ENCODE measurements around the gene KRTAP17-1.

Gene KRTAP17-1

GRCh38 chr17:41343029-41343428 is 27.5 kb upstream of the KRTAP17-1 start:
- H3K4me1 ChIP-seq (ENCODE audit: control insufficient read depth, insufficient read depth, low read length, poor library complexity, severe bottlenecking): no peaks in the 10 kb centered on the region
- H3K36me3 ChIP-seq (ENCODE audit: control insufficient read depth, insufficient read depth, low read length): no peaks in the 10 kb centered on the region
- peaks cover 18% of the 10 kb centered on the region for H3K9me3 ChIP-seq (ENCODE audit: control insufficient read depth, low read length)
- H3K27ac ChIP-seq (ENCODE audit: low read depth, low read length, severe bottlenecking): no peak overlapping the region
- no peak overlapping the region for H3K4me3 ChIP-seq (ENCODE audit: extremely low read depth, insufficient read depth, low read length, poor library complexity, severe bottlenecking)
- whole genome bisulfite sequencing, 2 experiments (ENCODE audit: insufficient coverage in 2 of 2): 82 to 97% methylated on average over 3 of the region's 3 CpGs

DNA sequence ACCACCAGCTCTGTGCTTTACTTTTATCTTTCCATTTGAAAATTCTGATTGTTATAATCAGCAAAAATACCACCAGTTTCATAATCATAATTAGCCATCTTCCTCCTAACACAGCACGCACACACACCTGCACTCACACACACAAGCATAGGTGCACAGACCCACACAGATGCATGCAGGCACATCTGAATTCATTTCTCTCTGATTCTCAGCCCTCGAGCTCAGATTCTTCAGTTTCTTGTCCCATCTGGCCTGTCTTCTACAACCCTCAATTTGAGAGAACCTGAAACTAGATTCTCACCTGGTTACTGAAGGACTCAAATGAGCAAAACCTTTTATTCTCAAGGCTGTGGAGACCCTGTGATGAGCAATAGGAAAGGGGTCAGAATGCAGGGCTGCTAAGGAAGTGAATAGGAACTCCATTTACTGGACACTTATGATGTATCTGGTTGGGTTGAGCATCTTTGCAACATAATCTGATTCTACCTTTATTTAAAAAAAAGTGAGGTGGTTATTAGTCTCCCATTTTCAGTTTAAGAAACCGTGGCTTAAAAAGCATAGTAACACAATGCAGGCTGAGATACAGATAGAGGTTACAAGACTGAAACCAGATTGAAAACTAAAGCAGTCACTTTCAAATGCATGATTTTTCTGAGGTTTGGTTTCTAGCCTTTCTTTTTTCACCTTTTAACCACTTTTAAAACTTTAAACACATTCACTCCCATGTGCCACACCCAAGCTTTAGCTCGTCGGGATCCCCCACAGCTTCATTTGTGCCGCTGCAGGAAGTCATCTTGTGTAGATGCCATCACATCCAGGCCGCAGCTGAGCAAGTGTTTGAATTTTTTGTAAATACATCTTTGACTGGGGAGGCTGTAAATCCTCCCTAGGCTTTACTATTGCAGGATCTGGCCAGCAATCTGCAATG is 25.7 kb upstream of the KRTAP17-1 start:
- Histone ChIP-seq H3K36me3 (ENCODE audit: control insufficient read depth, insufficient read depth, low read length) (no peaks in the 10 kb centered on the region), H3K4me1 (ENCODE audit: control insufficient read depth, insufficient read depth, low read length, poor library complexity, severe bottlenecking) (no peaks in the 10 kb centered on the region), H3K27ac (ENCODE audit: low read depth, low read length, severe bottlenecking) (no peak overlapping the region), H3K4me3 (ENCODE audit: extremely low read depth, insufficient read depth, low read length, poor library complexity, severe bottlenecking) (no peak overlapping the region), H3K9me3 (ENCODE audit: control insufficient read depth, low read length) (peaks cover 18% of the 10 kb centered on the region)
- WGBS, 2 experiments (ENCODE audit: insufficient coverage in 2 of 2): 87 to 94% methylated on average over 2 to 6 of the region's 7 CpGs

DNA sequence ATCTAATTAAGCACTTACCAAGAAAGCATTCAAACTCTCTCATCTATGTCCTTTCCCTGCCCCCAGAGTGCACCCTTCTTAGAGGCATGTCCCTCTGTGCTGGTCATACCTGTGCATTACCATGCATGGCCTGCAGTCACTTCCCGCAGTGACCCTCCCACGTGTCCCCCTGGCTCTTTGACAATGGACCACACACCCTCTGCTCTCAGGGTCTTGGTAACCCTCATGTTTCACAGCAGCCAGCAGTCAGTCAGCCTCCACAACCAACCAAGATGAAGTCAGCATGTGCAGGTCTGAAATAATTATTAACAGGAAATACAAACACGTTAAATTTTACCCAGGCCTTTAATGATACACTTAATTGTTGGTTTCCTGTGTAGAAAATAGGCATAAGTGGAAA is 25.0 kb upstream of the KRTAP17-1 start:
- no peaks in the 10 kb centered on the region for H3K4me1 ChIP-seq (ENCODE audit: control insufficient read depth, insufficient read depth, low read length, poor library complexity, severe bottlenecking)
- peaks cover 18% of the 10 kb centered on the region for H3K9me3 ChIP-seq (ENCODE audit: control insufficient read depth, low read length)
- H3K36me3 ChIP-seq (ENCODE audit: control insufficient read depth, insufficient read depth, low read length): no peaks in the 10 kb centered on the region
- no peak overlapping the region for H3K27ac ChIP-seq (ENCODE audit: low read depth, low read length, severe bottlenecking)
- WGBS, 2 experiments (ENCODE audit: insufficient coverage in 2 of 2): 69 to 81% methylated on average over 2 of the region's 3 CpGs
- H3K4me3 ChIP-seq (ENCODE audit: extremely low read depth, insufficient read depth, low read length, poor library complexity, severe bottlenecking): no peak overlapping the region

- H3K27ac ChIP-seq (ENCODE audit: low read depth, low read length, severe bottlenecking): no peak overlapping the region
- 77 to 90% methylated on average over 2 of the region's 2 CpGs for WGBS, 2 experiments (ENCODE audit: insufficient coverage in 2 of 2)
- H3K9me3 ChIP-seq (ENCODE audit: control insufficient read depth, low read length): peaks cover 18% of the 10 kb centered on the region
- no peaks in the 10 kb centered on the region for H3K36me3 ChIP-seq (ENCODE audit: control insufficient read depth, insufficient read depth, low read length)
- no peaks in the 10 kb centered on the region for H3K4me1 ChIP-seq (ENCODE audit: control insufficient read depth, insufficient read depth, low read length, poor library complexity, severe bottlenecking)
- no peak overlapping the region for H3K4me3 ChIP-seq (ENCODE audit: extremely low read depth, insufficient read depth, low read length, poor library complexity, severe bottlenecking)
These were observed 24.2 kb upstream of the KRTAP17-1 start for GRCh38 chr17:41339571-41340172.

GRCh38 chr17:41338961-41339485 is 23.5 kb upstream of the KRTAP17-1 start:
- H3K4me3 ChIP-seq (ENCODE audit: extremely low read depth, insufficient read depth, low read length, poor library complexity, severe bottlenecking): no peak overlapping the region
- H3K9me3 ChIP-seq (ENCODE audit: control insufficient read depth, low read length): peaks cover 18% of the 10 kb centered on the region
- no peak overlapping the region for H3K27ac ChIP-seq (ENCODE audit: low read depth, low read length, severe bottlenecking)
- no peaks in the 10 kb centered on the region for H3K36me3 ChIP-seq (ENCODE audit: control insufficient read depth, insufficient read depth, low read length)
- H3K4me1 ChIP-seq (ENCODE audit: control insufficient read depth, insufficient read depth, low read length, poor library complexity, severe bottlenecking): no peaks in the 10 kb centered on the region
- 88 to 89% methylated on average over 3 to 4 of the region's 5 CpGs for WGBS, 2 experiments (ENCODE audit: insufficient coverage in 2 of 2)

DNA sequence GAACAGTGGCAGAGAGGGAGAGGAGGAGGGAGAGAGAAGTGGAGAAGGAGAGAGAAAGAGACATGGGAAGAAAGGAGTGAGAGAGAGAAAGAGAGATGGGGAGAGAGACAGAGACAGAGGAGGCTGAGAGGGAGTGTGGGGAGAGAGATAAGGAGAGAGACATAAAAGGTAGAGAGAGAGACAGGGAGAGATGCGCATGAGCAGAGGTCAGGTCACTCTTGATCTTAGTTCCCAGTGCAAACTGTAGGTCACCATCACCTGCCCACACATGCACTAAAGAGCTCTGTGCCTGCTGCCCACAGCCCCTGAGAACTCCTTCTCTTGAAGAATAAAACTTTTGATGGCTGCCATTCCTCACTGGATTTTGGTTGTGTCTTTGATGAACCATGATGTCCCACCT is 20.2 kb upstream of the KRTAP17-1 start:
- Histone ChIP-seq H3K4me3 (ENCODE audit: extremely low read depth, insufficient read depth, low read length, poor library complexity, severe bottlenecking) (no peak overlapping the region), H3K27ac (ENCODE audit: low read depth, low read length, severe bottlenecking) (no peak overlapping the region), H3K4me1 (ENCODE audit: control insufficient read depth, insufficient read depth, low read length, poor library complexity, severe bottlenecking) (no peaks in the 10 kb centered on the region), H3K36me3 (ENCODE audit: control insufficient read depth, insufficient read depth, low read length) (no peaks in the 10 kb centered on the region), H3K9me3 (ENCODE audit: control insufficient read depth, low read length) (no peaks in the 10 kb centered on the region)
- WGBS, 2 experiments (ENCODE audit: insufficient coverage in 2 of 2): 83 to 100% methylated on average over 1 of the region's 1 CpG

- no peaks in the 10 kb centered on the region for H3K4me1 ChIP-seq (ENCODE audit: control insufficient read depth, insufficient read depth, low read length, poor library complexity, severe bottlenecking)
- H3K9me3 ChIP-seq (ENCODE audit: control insufficient read depth, low read length): no peaks in the 10 kb centered on the region
- H3K27ac ChIP-seq (ENCODE audit: low read depth, low read length, severe bottlenecking): no peak overlapping the region
- no peak overlapping the region for H3K4me3 ChIP-seq (ENCODE audit: extremely low read depth, insufficient read depth, low read length, poor library complexity, severe bottlenecking)
- H3K36me3 ChIP-seq (ENCODE audit: control insufficient read depth, insufficient read depth, low read length): no peaks in the 10 kb centered on the region
- WGBS, 2 experiments (ENCODE audit: insufficient coverage in 2 of 2): 70 to 81% methylated on average over 4 to 5 of the region's 6 CpGs
These were observed 19.1 kb upstream of the KRTAP17-1 start for GRCh38 chr17:41334385-41335305.

- H3K27ac ChIP-seq (ENCODE audit: low read depth, low read length, severe bottlenecking): no peak overlapping the region
- no peaks in the 10 kb centered on the region for H3K4me1 ChIP-seq (ENCODE audit: control insufficient read depth, insufficient read depth, low read length, poor library complexity, severe bottlenecking)
- no peaks in the 10 kb centered on the region for H3K9me3 ChIP-seq (ENCODE audit: control insufficient read depth, low read length)
- H3K4me3 ChIP-seq (ENCODE audit: extremely low read depth, insufficient read depth, low read length, poor library complexity, severe bottlenecking): no peak overlapping the region
- no peaks in the 10 kb centered on the region for H3K36me3 ChIP-seq (ENCODE audit: control insufficient read depth, insufficient read depth, low read length)
- WGBS, 2 experiments (ENCODE audit: insufficient coverage in 2 of 2): 92 to 94% methylated on average over 2 of the region's 3 CpGs
These were observed 18.3 kb upstream of the KRTAP17-1 start for GRCh38 chr17:41333836-41334235.

GRCh38 chr17:41333098-41333497 is 17.6 kb upstream of the KRTAP17-1 start:
- H3K27ac ChIP-seq (ENCODE audit: low read depth, low read length, severe bottlenecking): no peak overlapping the region
- H3K4me1 ChIP-seq (ENCODE audit: control insufficient read depth, insufficient read depth, low read length, poor library complexity, severe bottlenecking): no peaks in the 10 kb centered on the region
- no peaks in the 10 kb centered on the region for H3K36me3 ChIP-seq (ENCODE audit: control insufficient read depth, insufficient read depth, low read length)
- no peaks in the 10 kb centered on the region for H3K9me3 ChIP-seq (ENCODE audit: control insufficient read depth, low read length)
- no peak overlapping the region for H3K4me3 ChIP-seq (ENCODE audit: extremely low read depth, insufficient read depth, low read length, poor library complexity, severe bottlenecking)
- WGBS, 2 experiments (ENCODE audit: insufficient coverage in 2 of 2): 87 to 90% methylated on average over 5 of the region's 5 CpGs

GRCh38 chr17:41332239-41332638 is 16.7 kb upstream of the KRTAP17-1 start:
- 94 to 100% methylated on average over 1 to 2 of the region's 2 CpGs for WGBS, 2 experiments (ENCODE audit: insufficient coverage in 2 of 2)
- H3K4me1 ChIP-seq (ENCODE audit: control insufficient read depth, insufficient read depth, low read length, poor library complexity, severe bottlenecking): no peaks in the 10 kb centered on the region
- no peak overlapping the region for H3K4me3 ChIP-seq (ENCODE audit: extremely low read depth, insufficient read depth, low read length, poor library complexity, severe bottlenecking)
- no peaks in the 10 kb centered on the region for H3K9me3 ChIP-seq (ENCODE audit: control insufficient read depth, low read length)
- H3K36me3 ChIP-seq (ENCODE audit: control insufficient read depth, insufficient read depth, low read length): no peaks in the 10 kb centered on the region
- no peak overlapping the region for H3K27ac ChIP-seq (ENCODE audit: low read depth, low read length, severe bottlenecking)
